ENCODE measurements around the gene EEIG2. TPM values are rescaled to one million over a fixed set of nuclear protein-coding genes. Genes with fewer than 3 reads are reported as not detected.
A peak's percentile ranks its signal among the peaks of the same experiment; 100 is the strongest.

Gene EEIG2
- total RNA-seq, 1 donor from 2014 or later = 13.9 TPM

- Mint-ChIP-seq H3K9me3 (peaks cover 5% of the 10 kb centered on the region), H3K4me3 (no peak overlapping the region), H3K4me1 (no peaks in the 10 kb centered on the region), H3K36me3 (peaks cover 11% of the 10 kb centered on the region), H3K27me3 (ENCODE audit: low read depth) (no peaks in the 10 kb centered on the region), H3K27ac (no peak overlapping the region)
- DNase-seq (ENCODE audit: low spot score in 2 of 2, unreplicated experiment in 2 of 2) = no peak
- TF ChIP-seq, protein P1, sequence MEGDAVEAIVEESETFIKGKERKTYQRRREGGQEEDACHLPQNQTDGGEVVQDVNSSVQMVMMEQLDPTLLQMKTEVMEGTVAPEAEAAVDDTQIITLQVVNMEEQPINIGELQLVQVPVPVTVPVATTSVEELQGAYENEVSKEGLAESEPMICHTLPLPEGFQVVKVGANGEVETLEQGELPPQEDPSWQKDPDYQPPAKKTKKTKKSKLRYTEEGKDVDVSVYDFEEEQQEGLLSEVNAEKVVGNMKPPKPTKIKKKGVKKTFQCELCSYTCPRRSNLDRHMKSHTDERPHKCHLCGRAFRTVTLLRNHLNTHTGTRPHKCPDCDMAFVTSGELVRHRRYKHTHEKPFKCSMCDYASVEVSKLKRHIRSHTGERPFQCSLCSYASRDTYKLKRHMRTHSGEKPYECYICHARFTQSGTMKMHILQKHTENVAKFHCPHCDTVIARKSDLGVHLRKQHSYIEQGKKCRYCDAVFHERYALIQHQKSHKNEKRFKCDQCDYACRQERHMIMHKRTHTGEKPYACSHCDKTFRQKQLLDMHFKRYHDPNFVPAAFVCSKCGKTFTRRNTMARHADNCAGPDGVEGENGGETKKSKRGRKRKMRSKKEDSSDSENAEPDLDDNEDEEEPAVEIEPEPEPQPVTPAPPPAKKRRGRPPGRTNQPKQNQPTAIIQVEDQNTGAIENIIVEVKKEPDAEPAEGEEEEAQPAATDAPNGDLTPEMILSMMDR (IDR thresholded peaks at IDR 0.05; ENCODE audit: unreplicated experiment) = no peak
Observed at GRCh38 chr1:108575375-108575774, 15.5 kb downstream of the EEIG2 start.

- Mint-ChIP-seq H3K36me3 (peaks cover 15% of the 10 kb centered on the region), H3K4me3 (no peak overlapping the region), H3K4me1 (peaks cover 3% of the 10 kb centered on the region), H3K9me3 (peaks cover 23% of the 10 kb centered on the region), H3K27me3 (ENCODE audit: low read depth) (no peaks in the 10 kb centered on the region), H3K27ac (no peak overlapping the region)
- TF ChIP-seq, protein P1 (IDR thresholded peaks at IDR 0.05; ENCODE audit: unreplicated experiment) = no peak
- no peak for DNase-seq (ENCODE audit: low spot score in 2 of 2, unreplicated experiment in 2 of 2)
Observed at GRCh38 chr1:108583757-108584427, 24.0 kb downstream of the EEIG2 start.

GRCh38 chr1:108584428-108584856, 24.5 kb downstream of the EEIG2 start:
- Mint-ChIP-seq H3K4me1 (peaks cover 7% of the 10 kb centered on the region), H3K36me3 (peaks cover 15% of the 10 kb centered on the region), H3K4me3 (no peak overlapping the region), H3K9me3 (peaks cover 23% of the 10 kb centered on the region), H3K27me3 (ENCODE audit: low read depth) (no peaks in the 10 kb centered on the region), H3K27ac (no peak overlapping the region)
- TF ChIP-seq, protein P1 (IDR thresholded peaks at IDR 0.05; ENCODE audit: unreplicated experiment) = no peak
- no peak for DNase-seq (ENCODE audit: low spot score in 2 of 2, unreplicated experiment in 2 of 2)

DNA sequence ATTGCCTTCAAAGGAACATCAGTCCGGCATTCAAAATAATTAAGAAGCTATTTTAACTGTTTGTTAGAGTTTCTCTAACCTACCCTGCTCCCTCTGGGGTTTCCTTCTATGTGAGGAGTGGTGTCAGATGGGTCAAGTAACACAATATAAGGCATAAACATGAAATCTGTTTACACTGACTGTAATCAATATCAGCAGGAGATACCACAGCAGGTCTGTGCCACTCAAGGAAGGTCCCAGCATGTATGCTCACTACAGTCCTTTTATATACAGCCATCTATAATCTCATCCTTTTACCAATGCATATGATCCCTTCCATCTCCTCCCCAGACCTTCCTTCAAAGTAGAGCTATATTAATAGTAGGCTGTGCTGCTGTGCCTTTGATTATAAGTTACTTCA, 25.4 kb downstream of the EEIG2 start:
- peaks cover 11% of the 10 kb centered on the region for H3K36me3 Mint-ChIP-seq
- H3K4me1 Mint-ChIP-seq = peaks cover 12% of the 10 kb centered on the region
- no peak for DNase-seq (ENCODE audit: low spot score in 2 of 2, unreplicated experiment in 2 of 2)
- no peaks in the 10 kb centered on the region for H3K27me3 Mint-ChIP-seq (ENCODE audit: low read depth)
- no peak overlapping the region for H3K4me3 Mint-ChIP-seq
- TF ChIP-seq, protein P1 (IDR thresholded peaks at IDR 0.05; ENCODE audit: unreplicated experiment) = no peak
- H3K27ac Mint-ChIP-seq = no peak overlapping the region
- H3K9me3 Mint-ChIP-seq = peaks cover 18% of the 10 kb centered on the region

GRCh38 chr1:108590441-108590840, 30.5 kb downstream of the EEIG2 start:
- H3K4me3 Mint-ChIP-seq = no peak overlapping the region
- H3K27ac Mint-ChIP-seq = peak overlapping the region; percentile 66
- H3K4me1 Mint-ChIP-seq = peaks cover 34% of the 10 kb centered on the region
- no peak for DNase-seq (ENCODE audit: low spot score in 2 of 2, unreplicated experiment in 2 of 2)
- H3K36me3 Mint-ChIP-seq = peaks cover 3% of the 10 kb centered on the region
- no peaks in the 10 kb centered on the region for H3K27me3 Mint-ChIP-seq (ENCODE audit: low read depth)
- TF ChIP-seq, protein P1 (IDR thresholded peaks at IDR 0.05; ENCODE audit: unreplicated experiment) = no peak
- H3K9me3 Mint-ChIP-seq = peaks cover 4% of the 10 kb centered on the region

All from mesothelial cell of epicardium (in vitro differentiated cells).